OCI-LY3 (cell line): ENCODE data around the gene FGGY.

ENCODE experiments used
- CTCF ChIP-seq: fragments of 200-600, 300-600 bp; sonication (generic); IDR thresholded peaks from 2 replicates; pipeline ENCODE4 v1.5.1; 2014; ENCODE audit warnings: antibody characterized with exemption, low read length, low read depth
- EZH2phosphoT487 ChIP-seq: fragments of 200-600 bp; shearing (Covaris generic); IDR thresholded peaks from 2 replicates; pipeline ENCODE4 v1.6.1; 2018; ENCODE audit warnings: antibody characterized with exemption, mixed run types, low read depth

- TF ChIP-seq CTCF (no peak), EZH2phosphoT487 (no peak)
Observed at GRCh38 chr1:59343576-59343840, 46.6 kb downstream of the FGGY start.
